Thoracic aorta (tissue), 2 donors: ENCODE data around the gene MAP3K3. TPM values are rescaled to one million over a fixed set of nuclear protein-coding genes. Genes with fewer than 3 reads are reported as not detected.

ENCODE experiments used
- ATAC-seq: fragments of 150-250 bp; one replicate; pipeline ENCODE4 v1.8.0; 2017; ENCODE audit warnings: low read depth; ENCODE audit not compliant: insufficient number of reproducible peaks, low FRiP score
- DNase-seq: peaks from one replicate; pipeline ENCODE4 v3.0.0-alpha.2; 2020; ENCODE audit warnings: low spot score
- H3K27ac ChIP-seq, 2 donors: fragments of 200-600 bp; sonication (generic); 1 replicate in 1 of 2; 2 replicates in 1 of 2; pipeline ENCODE4 v1.5.1; 2016; ENCODE audit warnings: mild to moderate bottlenecking in 2 of 2, moderate library complexity in 2 of 2
- H3K27me3 ChIP-seq: fragments of 200-600 bp; sonication (generic); replicated peaks from 2 replicates; pipeline ENCODE4 v1.6.0; 2016; ENCODE audit warnings: mild to moderate bottlenecking; ENCODE audit not compliant: insufficient read depth
- H3K36me3 ChIP-seq: fragments of 200-600 bp; sonication (generic); one replicate; pipeline ENCODE4 v1.5.1; 2016
- H3K4me1 ChIP-seq, 2 donors: fragments of 200-600 bp; sonication (generic); 1 replicate in 1 of 2; 2 replicates in 1 of 2; pipeline versions ENCODE4 v1.5.1 to v1.6.0; 2016; ENCODE audit warnings: low read depth in 2 of 2, mild to moderate bottlenecking in 1 of 2; ENCODE audit not compliant: control insufficient read depth in 1 of 2
- H3K4me3 ChIP-seq: fragments of 200-600 bp; sonication (generic); 2 replicates; pipeline ENCODE4 v1.5.1; 2016; ENCODE audit warnings: mild to moderate bottlenecking
- H3K9me3 ChIP-seq: fragments of 200-600 bp; sonication (generic); 2 replicates; pipeline ENCODE4 v1.5.1; 2016
- CTCF ChIP-seq: fragments of 200-600 bp; sonication (generic); IDR thresholded peaks from one replicate; pipeline ENCODE4 v1.5.1; 2019; ENCODE audit warnings: antibody characterized with exemption
- total RNA-seq, 2 donors: library from RNA; depleted of rRNA; stranded (reverse); fragments of >200 nt; gene quantifications; one replicate each; pipeline versions ENCODE4 v1.1.0 to v1.2.3, GENCODE V29; 2016

The MAP3K3 gene
- total RNA-seq, 2 donors from 2014 or later: 85.3 to 102 TPM

DNA sequence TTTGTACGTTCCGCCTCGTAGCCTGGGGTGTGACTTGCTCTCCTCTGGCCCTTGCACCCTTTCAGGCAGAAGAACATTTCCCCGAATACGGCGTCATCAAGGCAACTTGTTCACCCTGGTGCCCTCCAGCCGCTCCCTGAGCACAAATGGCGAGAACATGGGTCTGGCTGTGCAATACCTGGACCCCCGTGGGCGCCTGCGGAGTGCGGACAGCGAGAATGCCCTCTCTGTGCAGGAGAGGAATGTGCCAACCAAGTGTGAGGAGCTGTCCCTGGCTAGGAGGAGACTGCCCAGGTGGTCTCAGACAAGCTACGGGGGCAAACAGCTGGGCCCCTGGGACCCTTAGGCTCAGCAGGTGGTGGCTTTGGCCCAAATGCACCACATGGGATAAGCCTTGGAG is 67.3 kb downstream of the MAP3K3 start:
- no peaks in the 10 kb centered on the region for H3K27me3 ChIP-seq
- no peak overlapping the region for H3K4me3 ChIP-seq
- H3K9me3 ChIP-seq: no peaks in the 10 kb centered on the region
- no peak for TF ChIP-seq CTCF
- DNase-seq (no peak), ATAC-seq (no peak)
- peaks cover 64% of the 10 kb centered on the region for H3K36me3 ChIP-seq
- peaks cover 7 to 9% of the 10 kb centered on the region in 2 donors for H3K4me1 ChIP-seq
- no peak overlapping the region for H3K27ac ChIP-seq

DNA sequence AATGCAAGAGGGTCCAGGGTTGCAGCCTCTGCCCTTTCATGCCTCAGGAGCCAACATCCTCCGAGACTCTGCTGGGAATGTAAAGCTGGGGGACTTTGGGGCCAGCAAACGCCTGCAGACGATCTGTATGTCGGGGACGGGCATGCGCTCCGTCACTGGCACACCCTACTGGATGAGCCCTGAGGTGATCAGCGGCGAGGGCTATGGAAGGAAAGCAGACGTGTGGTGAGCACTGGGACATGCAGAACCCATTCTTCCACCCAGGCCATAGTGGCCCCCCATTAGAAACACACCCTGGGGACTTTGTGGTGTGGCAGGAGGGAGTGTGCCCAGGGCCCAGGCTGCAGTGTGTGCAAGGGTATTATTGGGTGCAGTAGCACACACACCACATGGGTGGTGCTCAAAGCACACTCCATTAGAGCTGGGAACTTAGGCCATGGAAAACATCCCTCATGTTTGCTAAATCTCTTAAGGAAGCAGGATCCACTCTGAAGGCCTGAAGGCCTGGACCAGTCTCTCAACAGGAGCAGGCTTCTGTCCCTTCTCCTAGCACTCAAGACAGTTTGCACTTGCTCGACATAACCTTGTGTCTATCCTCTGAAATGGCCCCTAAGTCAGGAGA is 70.1 kb downstream of the MAP3K3 start:
- H3K36me3 ChIP-seq: peaks cover 66% of the 10 kb centered on the region
- DNase-seq (no peak), ATAC-seq (no peak)
- no peaks in the 10 kb centered on the region for H3K9me3 ChIP-seq
- H3K27me3 ChIP-seq: no peaks in the 10 kb centered on the region
- no peak overlapping the region for H3K4me3 ChIP-seq
- H3K27ac ChIP-seq: no peak overlapping the region
- TF ChIP-seq CTCF: no peak
- no peaks in the 10 kb centered on the region for H3K4me1 ChIP-seq

DNA sequence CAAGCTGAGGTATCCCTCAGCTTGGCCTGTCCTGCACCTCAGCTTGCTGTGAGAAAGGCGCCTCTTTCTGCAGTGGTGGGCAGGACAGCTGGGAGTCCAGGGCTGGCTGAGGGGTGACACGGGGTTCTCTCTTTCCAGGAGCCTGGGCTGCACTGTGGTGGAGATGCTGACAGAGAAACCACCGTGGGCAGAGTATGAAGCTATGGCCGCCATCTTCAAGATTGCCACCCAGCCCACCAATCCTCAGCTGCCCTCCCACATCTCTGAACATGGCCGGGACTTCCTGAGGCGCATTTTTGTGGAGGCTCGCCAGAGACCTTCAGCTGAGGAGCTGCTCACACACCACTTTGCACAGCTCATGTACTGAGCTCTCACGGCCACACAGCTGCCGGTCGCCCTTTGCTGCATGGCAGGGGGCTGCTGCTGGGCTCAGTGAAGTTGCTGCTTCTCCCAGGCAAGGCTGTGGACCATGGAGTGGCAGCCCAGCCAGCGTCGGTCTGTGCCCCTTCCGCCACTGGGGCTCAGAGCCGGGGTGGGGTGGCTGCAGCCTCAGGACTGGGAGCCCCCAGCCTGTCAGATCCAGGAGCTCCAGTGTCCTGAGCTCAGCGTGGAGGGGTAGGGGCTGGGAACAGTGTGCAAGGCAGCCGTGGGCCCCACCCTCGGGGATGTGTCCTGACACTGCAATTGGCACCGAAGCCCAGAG is 71.3 kb downstream of the MAP3K3 start:
- H3K9me3 ChIP-seq: no peaks in the 10 kb centered on the region
- no peaks in the 10 kb centered on the region for H3K4me1 ChIP-seq
- H3K4me3 ChIP-seq: no peak overlapping the region
- peaks cover 58% of the 10 kb centered on the region for H3K36me3 ChIP-seq
- TF ChIP-seq CTCF: no peak
- DNase-seq: no peak
- no peaks in the 10 kb centered on the region for H3K27me3 ChIP-seq
- no peak for ATAC-seq
- no peak overlapping the region for H3K27ac ChIP-seq

GRCh38 chr17:63694229-63694949 is 72.2 kb downstream of the MAP3K3 start:
- no peak for DNase-seq
- no peak for ATAC-seq
- H3K4me3 ChIP-seq: no peak overlapping the region
- H3K27me3 ChIP-seq: no peaks in the 10 kb centered on the region
- H3K4me1 ChIP-seq: peaks cover 0 to 8% of the 10 kb centered on the region in 2 donors
- no peaks in the 10 kb centered on the region for H3K9me3 ChIP-seq
- no peak overlapping the region for H3K27ac ChIP-seq
- no peak for TF ChIP-seq CTCF
- H3K36me3 ChIP-seq: peaks cover 50% of the 10 kb centered on the region
